Caco-2 (cell line): ENCODE data around the gene CYGB. TPM values are rescaled to one million over a fixed set of nuclear protein-coding genes. Genes with fewer than 3 reads are reported as not detected.

Experiments
- BruUV-seq: library from RNA; stranded (reverse); fragments of 400-500 nt; replicated peaks from 2 replicates; lab custom pipeline; 2021; lab: Mats Ljungman, UMichigan
- CTCF ChIA-PET: fragments of 300-600 bp; sonication (Branson Sonifier 250); formaldehyde crosslinking; loops from one replicate; lab custom pipeline; 2022; ENCODE audit warnings: antibody characterized with exemption; lab: Charles Lee
- POLR2A ChIA-PET: fragments of 300-600 bp; sonication (Branson Sonifier 250); formaldehyde crosslinking; loops from one replicate; lab custom pipeline; 2022; ENCODE audit warnings: antibody characterized with exemption; lab: Charles Lee
- DNase-seq, 2 experiments: peaks; one replicate each; pipeline versions ENCODE4 v3.0.0 to v3.0.0-alpha.2; 2020 to 2022
- H3K27me3 ChIP-seq: replicated peaks from 2 replicates; pipeline ENCODE4 v1.6.0; 2011; ENCODE audit warnings: low read length; ENCODE audit not compliant: control insufficient read depth, insufficient read depth
- H3K36me3 ChIP-seq: 2 replicates; pipeline ENCODE4 v1.5.1; 2011; ENCODE audit warnings: low read length; ENCODE audit not compliant: control insufficient read depth, insufficient read depth
- H3K4me1 ChIP-seq: fragments of 250-450 bp; sonication (Bioruptor Pico); 2 replicates; pipeline ENCODE4 v1.5.1; 2020; ENCODE audit warnings: mild to moderate bottlenecking
- H3K4me3 ChIP-seq: 2 replicates; pipeline ENCODE4 v1.5.1; 2011; ENCODE audit warnings: low read depth, mild to moderate bottlenecking, control low read depth, low read length
- H3K9me3 ChIP-seq: fragments of 250-450 bp; sonication (Bioruptor Pico); 2 replicates; pipeline ENCODE4 v1.5.1; 2020; ENCODE audit warnings: mild to moderate bottlenecking, moderate library complexity
- H3K27ac Mint-ChIP-seq: one replicate; pipeline ENCODE4 v1.8.0; 2022; ENCODE audit warnings: mixed read lengths; ENCODE audit not compliant: unreplicated experiment
- H3K27me3 Mint-ChIP-seq: one replicate; pipeline ENCODE4 v1.8.0; 2022; ENCODE audit warnings: mixed read lengths; ENCODE audit not compliant: insufficient read depth, unreplicated experiment
- H3K36me3 Mint-ChIP-seq: one replicate; pipeline ENCODE4 v1.8.0; 2022; ENCODE audit warnings: mild to moderate bottlenecking, mixed read lengths; ENCODE audit not compliant: insufficient read depth, unreplicated experiment
- H3K4me1 Mint-ChIP-seq: one replicate; pipeline ENCODE4 v1.8.0; 2022; ENCODE audit warnings: low read depth, mixed read lengths; ENCODE audit not compliant: unreplicated experiment
- H3K4me3 Mint-ChIP-seq: one replicate; pipeline ENCODE4 v1.8.0; 2022; ENCODE audit warnings: mild to moderate bottlenecking, moderate library complexity, mixed read lengths; ENCODE audit not compliant: unreplicated experiment
- H3K9me3 Mint-ChIP-seq: one replicate; pipeline ENCODE4 v1.8.0; 2022; ENCODE audit warnings: mixed read lengths; ENCODE audit not compliant: unreplicated experiment
- intact Hi-C: fragments of 100-400 bp; cut with micrococcal nuclease; formaldehyde crosslinking; loops from one replicate; pipeline ENCODE4 v1.10.0; 2022; ENCODE audit not compliant: unreplicated experiment
- total RNA-seq: library from RNA; stranded (reverse); gene quantifications from 2 replicates; pipeline ENCODE4 v1.2.3, GENCODE V29; 2022
- TF ChIP-seq, protein P1 (sequence below), 2 experiments: fragments of 200-600 bp in 1 of 2; IDR thresholded peaks; 1 replicate in 1 of 2; 2 replicates in 1 of 2; pipeline versions ENCODE4 v1.5.1 to v1.8.0; 2011 to 2022; ENCODE audit warnings: antibody characterized with exemption in 1 of 2, control low read depth in 1 of 2, inconsistent platforms in 1 of 2, low read depth in 1 of 2, low read length in 1 of 2, mild to moderate bottlenecking in 1 of 2, moderate library complexity in 1 of 2; ENCODE audit not compliant: insufficient read depth in 1 of 2, severe bottlenecking in 1 of 2, unreplicated experiment in 1 of 2

Gene CYGB
- total RNA-seq, 1 experiment from 2014 or later, result 0.32 TPM

DNA sequence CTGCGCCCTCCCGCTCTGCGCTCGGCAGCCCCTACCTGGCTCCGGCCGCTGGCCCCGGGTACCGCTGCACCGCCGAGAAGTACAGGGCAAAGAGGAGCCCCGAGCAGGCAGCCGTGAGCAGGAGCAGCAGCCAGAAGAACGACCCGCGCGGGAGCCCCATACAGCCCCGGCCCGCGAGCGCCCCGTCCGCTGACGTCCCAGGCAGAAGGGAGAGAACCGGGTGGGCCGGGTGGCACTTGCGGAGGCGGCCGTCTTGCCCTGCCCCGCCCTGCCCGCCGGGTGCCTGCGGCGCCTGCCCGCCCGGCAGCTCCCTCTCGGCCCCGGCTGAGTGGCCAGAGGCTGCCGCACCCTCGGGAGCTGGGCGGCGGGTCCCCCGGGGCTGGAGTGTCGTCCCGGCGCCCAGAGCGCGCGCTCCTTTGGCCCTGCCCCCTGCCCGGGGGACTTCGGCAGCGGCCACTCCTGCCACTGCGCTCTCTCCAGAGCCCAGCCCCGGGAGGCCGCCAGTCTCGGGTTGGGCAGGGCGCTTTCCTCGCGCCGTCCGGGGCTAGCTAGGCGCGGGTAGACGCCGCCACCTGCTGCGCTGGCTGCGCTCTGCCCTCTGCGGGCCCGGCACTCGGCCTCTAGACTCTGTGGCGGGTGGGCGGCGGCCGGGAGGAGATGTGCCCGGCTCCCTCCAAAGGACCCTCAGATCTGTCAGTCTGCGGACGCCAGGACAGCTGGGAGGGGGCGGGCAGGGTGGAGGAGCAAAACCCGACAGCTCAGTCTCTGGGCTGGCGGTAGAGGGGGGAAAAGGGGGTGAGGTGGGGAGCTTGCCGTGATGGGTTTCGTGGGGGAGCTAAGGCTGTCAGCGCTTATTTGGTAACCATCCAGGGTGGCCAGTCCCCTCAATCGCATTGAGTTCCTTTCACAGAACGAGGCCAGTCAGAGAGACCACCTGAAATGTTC lies 48.4 kb upstream of the CYGB start, which contains the start of gene ST6GALNAC2:
Gene ST6GALNAC2 (minus strand): TSS at position 212 of the 945 bp plus-strand sequence. CDS start 52 bp downstream, at position 160.
- peak within 1 kb of the TSS; percentile 62 for H3K4me3 Mint-ChIP-seq
- Histone ChIP-seq H3K9me3 (no peaks in the 10 kb centered on the region), H3K27me3 (no peaks in the 10 kb centered on the region), H3K4me1 (peaks cover 28% of the 10 kb centered on the region), H3K4me3 (peak within 1 kb of the TSS; percentile 40), H3K36me3 (no peaks in the 10 kb centered on the region)
- H3K36me3 Mint-ChIP-seq, result no peaks in the 10 kb centered on the region
- no peak within 1 kb of the TSS for H3K27ac Mint-ChIP-seq
- no TSS peak for BruUV-seq
- H3K4me1 Mint-ChIP-seq, result peaks cover 20% of the 10 kb centered on the region
- H3K9me3 Mint-ChIP-seq, result no peaks in the 10 kb centered on the region
- peak; percentile 71 to 81 for DNase-seq
- CTCF ChIA-PET, result interaction anchor here (0.6 to 1.5 kb wide), 5 partner anchors 12 to 462 kb away, joined by 3 to 6 read pairs (median 4); no protein-coding TSS in a partner anchor
- H3K27me3 Mint-ChIP-seq, result no peaks in the 10 kb centered on the region
- POLR2A ChIA-PET, result interaction anchor here (0.6 to 0.8 kb wide), 3 partner anchors 13 to 30 kb away, joined by 3 to 5 read pairs (median 4); no protein-coding TSS in a partner anchor
- intact Hi-C loops, result loop anchor here (5.0 kb wide), 1 partner anchor 36 kb away; no protein-coding TSS in a partner anchor
- TF ChIP-seq, protein P1, sequence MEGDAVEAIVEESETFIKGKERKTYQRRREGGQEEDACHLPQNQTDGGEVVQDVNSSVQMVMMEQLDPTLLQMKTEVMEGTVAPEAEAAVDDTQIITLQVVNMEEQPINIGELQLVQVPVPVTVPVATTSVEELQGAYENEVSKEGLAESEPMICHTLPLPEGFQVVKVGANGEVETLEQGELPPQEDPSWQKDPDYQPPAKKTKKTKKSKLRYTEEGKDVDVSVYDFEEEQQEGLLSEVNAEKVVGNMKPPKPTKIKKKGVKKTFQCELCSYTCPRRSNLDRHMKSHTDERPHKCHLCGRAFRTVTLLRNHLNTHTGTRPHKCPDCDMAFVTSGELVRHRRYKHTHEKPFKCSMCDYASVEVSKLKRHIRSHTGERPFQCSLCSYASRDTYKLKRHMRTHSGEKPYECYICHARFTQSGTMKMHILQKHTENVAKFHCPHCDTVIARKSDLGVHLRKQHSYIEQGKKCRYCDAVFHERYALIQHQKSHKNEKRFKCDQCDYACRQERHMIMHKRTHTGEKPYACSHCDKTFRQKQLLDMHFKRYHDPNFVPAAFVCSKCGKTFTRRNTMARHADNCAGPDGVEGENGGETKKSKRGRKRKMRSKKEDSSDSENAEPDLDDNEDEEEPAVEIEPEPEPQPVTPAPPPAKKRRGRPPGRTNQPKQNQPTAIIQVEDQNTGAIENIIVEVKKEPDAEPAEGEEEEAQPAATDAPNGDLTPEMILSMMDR (IDR thresholded peaks at IDR 0.05; ENCODE audit: insufficient read depth in 1 of 2, low read depth in 1 of 2, low read length in 1 of 2, severe bottlenecking in 1 of 2, unreplicated experiment in 1 of 2), result peak in 1 of 2 experiments; percentile 30

DNA sequence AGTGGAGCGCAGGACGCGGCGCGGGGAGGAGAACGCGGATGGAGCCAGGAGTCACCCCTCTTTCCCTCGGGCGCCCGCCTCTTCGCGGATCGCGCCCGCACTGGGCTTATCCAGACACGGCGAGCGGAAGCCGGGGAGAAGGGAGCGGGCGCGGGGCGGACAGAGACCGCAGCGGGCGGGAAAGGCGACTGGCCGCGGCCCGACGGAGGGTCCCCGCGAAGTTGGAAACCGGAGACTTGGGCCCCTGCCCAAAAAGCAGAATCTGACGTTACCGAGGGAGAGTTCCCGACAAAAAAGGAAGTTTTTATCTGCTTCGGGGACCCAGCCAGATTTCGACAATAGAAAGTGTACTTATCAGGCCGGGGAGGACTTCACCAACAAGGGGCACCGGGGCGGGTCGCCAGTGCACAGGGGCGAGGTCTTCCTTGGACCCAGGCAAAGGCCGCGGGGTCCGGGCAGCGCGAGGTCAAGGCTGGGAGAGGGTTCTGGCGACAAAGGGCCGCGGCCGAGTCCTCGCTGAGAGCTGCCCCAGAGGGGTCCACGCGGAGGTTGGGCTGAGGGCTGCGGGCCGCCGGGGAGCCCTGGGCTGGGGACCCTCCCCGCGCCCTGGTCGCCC lies 47.6 kb upstream of the CYGB start:
- Histone ChIP-seq H3K36me3 (no peaks in the 10 kb centered on the region), H3K27me3 (no peaks in the 10 kb centered on the region), H3K4me1 (peaks cover 28% of the 10 kb centered on the region), H3K4me3 (peak overlapping the region; percentile 40), H3K9me3 (no peaks in the 10 kb centered on the region)
- Mint-ChIP-seq H3K9me3 (no peaks in the 10 kb centered on the region), H3K27me3 (no peaks in the 10 kb centered on the region), H3K4me3 (peak overlapping the region; percentile 62), H3K27ac (no peak overlapping the region), H3K4me1 (peaks cover 20% of the 10 kb centered on the region), H3K36me3 (no peaks in the 10 kb centered on the region)
- POLR2A ChIA-PET, result no interaction called here
- TF ChIP-seq, protein P1 (IDR thresholded peaks at IDR 0.05; ENCODE audit: insufficient read depth in 1 of 2, low read depth in 1 of 2, low read length in 1 of 2, severe bottlenecking in 1 of 2, unreplicated experiment in 1 of 2), result no peak
- CTCF ChIA-PET, result interaction anchor here (1.5 kb wide), 1 partner anchor 62 kb away, joined by 3 read pairs; no protein-coding TSS in a partner anchor
- no peak for DNase-seq
- intact Hi-C loops, result loop anchor here (5.0 kb wide), 1 partner anchor 37 kb away; no protein-coding TSS in a partner anchor
- TSS peak; percentile 46 for BruUV-seq
